Ishikawa (cell line): Measurements from ENCODE around the gene GPR101.

Experiments used
- CEBPB ChIP-seq: IDR thresholded peaks from 2 replicates; pipeline ENCODE4 v1.6.1; 2012
- CREB1 ChIP-seq: IDR thresholded peaks from 2 replicates; pipeline ENCODE4 v1.6.1; 2012; ENCODE audit warnings: low read depth
- EGR1 ChIP-seq: IDR thresholded peaks from 2 replicates; pipeline ENCODE4 v1.6.1; 2012
- EP300 ChIP-seq: IDR thresholded peaks from 2 replicates; pipeline ENCODE4 v1.6.1; 2012; ENCODE audit warnings: borderline replicate concordance
- FOXM1 ChIP-seq: IDR thresholded peaks from 2 replicates; pipeline ENCODE4 v1.6.1; 2012; ENCODE audit warnings: low read depth, borderline replicate concordance
- NFIC ChIP-seq: IDR thresholded peaks from 2 replicates; pipeline ENCODE4 v1.6.1; 2012
- RAD21 ChIP-seq: IDR thresholded peaks from 2 replicates; pipeline ENCODE4 v1.6.1; 2012; ENCODE audit warnings: low read depth
- REST ChIP-seq: IDR thresholded peaks from 2 replicates; pipeline ENCODE4 v1.6.1; 2012; ENCODE audit warnings: low read depth, mild to moderate bottlenecking
- TAF1 ChIP-seq: IDR thresholded peaks from 2 replicates; pipeline ENCODE4 v1.6.1; 2012; ENCODE audit warnings: low read depth, mild to moderate bottlenecking
- TCF12 ChIP-seq: IDR thresholded peaks from 2 replicates; pipeline ENCODE4 v1.6.1; 2012; ENCODE audit warnings: low read depth
- TEAD4 ChIP-seq: IDR thresholded peaks from 2 replicates; pipeline ENCODE4 v1.6.1; 2012
- YY1 ChIP-seq: IDR thresholded peaks from 2 replicates; pipeline ENCODE4 v1.6.1; 2012; ENCODE audit warnings: low read depth
- ZBTB7A ChIP-seq: IDR thresholded peaks from 2 replicates; pipeline ENCODE4 v1.6.1; 2012; ENCODE audit warnings: low read depth
- TF ChIP-seq, protein P1 (sequence below): IDR thresholded peaks from 2 replicates; pipeline ENCODE4 v1.6.1; 2012
- TF ChIP-seq, protein P2 (sequence below): IDR thresholded peaks from 2 replicates; pipeline ENCODE4 v1.6.1; 2012

Gene GPR101

GRCh38 chrX:137041329-137041728 is 7.5 kb upstream of the GPR101 start:
- TF ChIP-seq TEAD4, result no peak
- TF ChIP-seq RAD21, result no peak
- TF ChIP-seq TCF12, result no peak
- TF ChIP-seq, protein P1, sequence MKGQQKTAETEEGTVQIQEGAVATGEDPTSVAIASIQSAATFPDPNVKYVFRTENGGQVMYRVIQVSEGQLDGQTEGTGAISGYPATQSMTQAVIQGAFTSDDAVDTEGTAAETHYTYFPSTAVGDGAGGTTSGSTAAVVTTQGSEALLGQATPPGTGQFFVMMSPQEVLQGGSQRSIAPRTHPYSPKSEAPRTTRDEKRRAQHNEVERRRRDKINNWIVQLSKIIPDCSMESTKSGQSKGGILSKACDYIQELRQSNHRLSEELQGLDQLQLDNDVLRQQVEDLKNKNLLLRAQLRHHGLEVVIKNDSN, result no peak
- no peak for TF ChIP-seq CEBPB

DNA sequence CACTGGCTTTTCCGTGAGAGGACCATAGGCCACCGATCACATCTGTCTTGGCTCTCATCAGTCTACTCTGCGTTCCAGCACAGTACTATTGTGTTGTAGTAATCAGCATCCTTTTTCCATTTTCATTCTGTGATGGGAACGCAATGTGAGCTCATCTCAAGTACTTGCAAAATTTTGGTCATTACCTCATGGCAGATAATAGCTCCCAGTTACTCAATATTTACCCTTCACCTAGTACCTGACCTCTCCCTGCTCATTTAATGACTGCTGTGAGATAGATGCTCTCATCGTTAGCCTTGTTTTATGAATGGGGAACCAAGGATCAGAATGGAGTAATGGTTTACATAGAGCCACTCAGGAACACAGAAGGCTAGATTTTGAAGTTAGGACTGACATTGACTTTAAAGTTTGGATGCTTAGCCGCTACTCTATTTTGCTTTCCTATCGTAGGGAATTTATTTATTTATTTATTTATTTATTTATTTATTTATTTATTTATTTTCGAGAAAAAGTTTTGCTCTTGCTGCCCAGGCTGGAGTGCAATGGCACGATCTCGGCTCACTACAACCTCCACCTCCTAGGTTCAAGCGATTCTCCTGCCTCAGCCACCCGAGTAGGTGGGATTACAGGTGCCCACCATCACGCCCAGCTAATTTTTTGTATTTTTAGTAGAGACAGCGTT is 6.5 kb upstream of the GPR101 start:
- TF ChIP-seq, protein P1, result no peak
- TF ChIP-seq, protein P2, sequence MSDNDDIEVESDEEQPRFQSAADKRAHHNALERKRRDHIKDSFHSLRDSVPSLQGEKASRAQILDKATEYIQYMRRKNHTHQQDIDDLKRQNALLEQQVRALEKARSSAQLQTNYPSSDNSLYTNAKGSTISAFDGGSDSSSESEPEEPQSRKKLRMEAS, result no peak
- TF ChIP-seq ZBTB7A, result no peak
- TF ChIP-seq RAD21, result no peak
- no peak for TF ChIP-seq TAF1
- TF ChIP-seq CEBPB, result no peak
- TF ChIP-seq CREB1, result no peak
- TF ChIP-seq EGR1, result no peak

GRCh38 chrX:137034508-137034872 is 695 bp upstream of the GPR101 start:
- TF ChIP-seq FOXM1 (no peak), CEBPB (no peak), CREB1 (no peak), YY1 (no peak), EP300 (no peak), ZBTB7A (no peak), EGR1 (no peak), TAF1 (no peak), NFIC (no peak), TEAD4 (no peak), RAD21 (no peak), TCF12 (no peak)
- TF ChIP-seq, protein P1, result no peak

- TF ChIP-seq CEBPB, result no peak
- TF ChIP-seq CREB1, result no peak
- no peak for TF ChIP-seq TEAD4
- no peak for TF ChIP-seq EGR1
- TF ChIP-seq ZBTB7A, result no peak
- TF ChIP-seq REST, result no peak
- TF ChIP-seq, protein P2, result no peak
- TF ChIP-seq TAF1, result no peak
- no peak for TF ChIP-seq YY1
- no peak for TF ChIP-seq NFIC
- no peak for TF ChIP-seq TCF12
- no peak for TF ChIP-seq FOXM1
- TF ChIP-seq, protein P1, result no peak
- no peak for TF ChIP-seq EP300
- no peak for TF ChIP-seq RAD21
These were observed 688 bp downstream of the GPR101 start for GRCh38 chrX:137032841-137033773.

- TF ChIP-seq YY1, result no peak
- no peak for TF ChIP-seq CREB1
- TF ChIP-seq CEBPB, result no peak
- TF ChIP-seq, protein P2, result no peak
- TF ChIP-seq TCF12, result no peak
- TF ChIP-seq NFIC, result no peak
- TF ChIP-seq REST, result no peak
- TF ChIP-seq, protein P1, result no peak
- TF ChIP-seq TAF1, result no peak
- TF ChIP-seq EP300, result no peak
- no peak for TF ChIP-seq EGR1
- no peak for TF ChIP-seq RAD21
- no peak for TF ChIP-seq FOXM1
- TF ChIP-seq ZBTB7A, result no peak
- TF ChIP-seq TEAD4, result no peak
These were observed 1.5 kb downstream of the GPR101 start for GRCh38 chrX:137032341-137032694.
